IMR-90 (cell line): ENCODE data around the gene GRAMD2A. TPM values are rescaled to one million over a fixed set of nuclear protein-coding genes. Genes with fewer than 3 reads are reported as not detected.

Experiments
- ATAC-seq: fragments of 200-7000 bp; cut with Tn5 transposase; 2 replicates; pipeline ENCODE4 v1.9.1; 2020; ENCODE audit warnings: low read depth, mild to moderate bottlenecking, moderate library complexity
- BruUV-seq: library from RNA; stranded (reverse); fragments of 400-500 nt; replicated peaks from 2 replicates; lab custom pipeline; 2021; lab: Mats Ljungman, UMichigan
- CTCF ChIA-PET: fragments of 300-600 bp; formaldehyde crosslinking; extraction: SDS; loops from one replicate; lab custom pipeline; 2021; ENCODE audit warnings: antibody characterized with exemption; lab: Yijun Ruan, JAX
- POLR2A ChIA-PET: fragments of 300-600 bp; sonication (Branson Sonifier 250); formaldehyde crosslinking; loops from one replicate; lab custom pipeline; 2022; ENCODE audit warnings: antibody characterized with exemption; ENCODE audit not compliant: unreplicated experiment; lab: Charles Lee
- DNase-seq: peaks from one replicate; pipeline ENCODE4 v3.0.0; 2013
- H2AFZ ChIP-seq: replicated peaks from 2 replicates; pipeline ENCODE3; 2013; ENCODE audit warnings: low read length, mild to moderate bottlenecking; ENCODE audit not compliant: poor library complexity
- H2AK5ac ChIP-seq: 2 replicates; pipeline ENCODE4 v1.6.1; 2013; ENCODE audit warnings: low read depth, low read length, inconsistent platforms
- H2AK9ac ChIP-seq: replicated peaks from 2 replicates; pipeline ENCODE3; 2013; ENCODE audit warnings: mild to moderate bottlenecking, low read depth, low read length, moderate library complexity; ENCODE audit not compliant: poor library complexity
- H2BK120ac ChIP-seq: 2 replicates; pipeline ENCODE4 v1.6.1; 2013; ENCODE audit warnings: low read depth, low read length, inconsistent platforms
- H2BK15ac ChIP-seq: 3 replicates; pipeline ENCODE4 v1.6.1; 2013; ENCODE audit warnings: low read depth, low read length, inconsistent platforms
- H2BK20ac ChIP-seq: 2 replicates; pipeline ENCODE4 v1.6.1; 2013; ENCODE audit warnings: low read depth, mild to moderate bottlenecking, inconsistent platforms, low read length, moderate library complexity
- H2BK5ac ChIP-seq: 2 replicates; pipeline ENCODE4 v1.6.1; 2013; ENCODE audit warnings: mild to moderate bottlenecking, low read depth, low read length, inconsistent platforms; ENCODE audit not compliant: poor library complexity, severe bottlenecking
- H3K14ac ChIP-seq: replicated peaks from 2 replicates; pipeline ENCODE4 v1.6.1; 2013; ENCODE audit warnings: low read depth, low read length, inconsistent platforms
- H3K18ac ChIP-seq: 2 replicates; pipeline ENCODE4 v1.6.1; 2013; ENCODE audit warnings: low read depth, low read length, control low read depth
- H3K23ac ChIP-seq: 2 replicates; pipeline ENCODE4 v1.6.1; 2013; ENCODE audit warnings: low read depth, low read length, inconsistent platforms
- H3K27ac ChIP-seq: 2 replicates; pipeline ENCODE4 v1.5.1; 2013; ENCODE audit warnings: mild to moderate bottlenecking, control low read depth, low read length; ENCODE audit not compliant: insufficient read depth
- H3K27me3 ChIP-seq: 2 replicates; pipeline ENCODE4 v1.6.1; 2013; ENCODE audit warnings: low read length; ENCODE audit not compliant: control insufficient read depth, insufficient read depth
- H3K36me3 ChIP-seq: 2 replicates; pipeline ENCODE4 v1.6.1; 2013; ENCODE audit warnings: low read length, mixed read lengths; ENCODE audit not compliant: control insufficient read depth, insufficient read depth
- H3K4ac ChIP-seq: 2 replicates; pipeline ENCODE4 v1.6.1; 2013; ENCODE audit warnings: low read depth, low read length, inconsistent platforms
- H3K4me1 ChIP-seq: 2 replicates; pipeline ENCODE4 v1.6.1; 2013; ENCODE audit warnings: low read length, mixed read lengths; ENCODE audit not compliant: control insufficient read depth, insufficient read depth
- H3K4me2 ChIP-seq: 2 replicates; pipeline ENCODE4 v1.6.1; 2013; ENCODE audit warnings: low read depth, mild to moderate bottlenecking, control low read depth, low read length, moderate library complexity
- H3K4me3 ChIP-seq: 2 replicates; pipeline ENCODE4 v1.5.1; 2013; ENCODE audit warnings: low read depth, mild to moderate bottlenecking, control low read depth, low read length, moderate library complexity; ENCODE audit not compliant: insufficient read depth
- H3K56ac ChIP-seq: 2 replicates; pipeline ENCODE4 v1.6.1; 2013; ENCODE audit warnings: low read length, inconsistent platforms; ENCODE audit not compliant: insufficient read depth; ENCODE audit errors: extremely low read depth
- H3K79me1 ChIP-seq, 2 experiments: 2 replicates each; pipeline ENCODE4 v1.6.1; 2013; ENCODE audit warnings: low read length in 2 of 2, inconsistent platforms in 1 of 2, low read depth in 1 of 2
- H3K9ac ChIP-seq: 2 replicates; pipeline ENCODE4 v1.6.1; 2013; ENCODE audit warnings: low read depth, low read length, control low read depth
- H3K9me1 ChIP-seq: 2 replicates; pipeline ENCODE4 v1.6.1; 2013; ENCODE audit warnings: low read length, inconsistent platforms; ENCODE audit not compliant: insufficient read depth
- H3K9me3 ChIP-seq: 2 replicates; pipeline ENCODE4 v1.6.1; 2013; ENCODE audit warnings: low read length; ENCODE audit not compliant: control insufficient read depth, insufficient read depth
- H4K20me1 ChIP-seq: 2 replicates; pipeline ENCODE4 v1.6.1; 2013; ENCODE audit warnings: low read length, inconsistent platforms; ENCODE audit not compliant: insufficient read depth
- H4K5ac ChIP-seq: 2 replicates; pipeline ENCODE4 v1.6.1; 2013; ENCODE audit warnings: mild to moderate bottlenecking, low read depth, low read length, control low read depth
- H4K8ac ChIP-seq, 2 experiments: 2 replicates each; pipeline ENCODE4 v1.6.1; 2013; ENCODE audit warnings: low read depth in 2 of 2, low read length in 2 of 2, control low read depth in 1 of 2, inconsistent platforms in 1 of 2
- H4K91ac ChIP-seq: 2 replicates; pipeline ENCODE4 v1.6.1; 2013; ENCODE audit warnings: low read depth, low read length, inconsistent platforms; ENCODE audit not compliant: insufficient read depth
- BHLHE40 ChIP-seq: fragments of 150-350 bp; IDR thresholded peaks from 2 replicates; pipeline ENCODE4 v1.6.1; 2016; ENCODE audit warnings: mild to moderate bottlenecking, low read depth, low read length
- ELK1 ChIP-seq: fragments of 150-350 bp; IDR thresholded peaks from 2 replicates; pipeline ENCODE4 v1.6.1; 2016; ENCODE audit warnings: low read depth, mild to moderate bottlenecking, low read length, moderate library complexity, borderline replicate concordance
- NFE2L2 ChIP-seq: fragments of 150-350 bp; IDR thresholded peaks from 2 replicates; pipeline ENCODE4 v1.6.1; 2016; ENCODE audit warnings: low read depth, mild to moderate bottlenecking, low read length
- POLR2A ChIP-seq: IDR thresholded peaks from 2 replicates; pipeline ENCODE4 v1.6.1; 2012; ENCODE audit warnings: mild to moderate bottlenecking, low read depth, low read length
- RAD21 ChIP-seq: IDR thresholded peaks from 2 replicates; pipeline ENCODE4 v1.6.1; 2012; ENCODE audit warnings: low read length, improper control_type of control experiment
- RFX5 ChIP-seq: IDR thresholded peaks from 2 replicates; pipeline ENCODE4 v1.8.0; 2012; ENCODE audit warnings: low read depth, mild to moderate bottlenecking, low read length, moderate library complexity
- SMC3 ChIP-seq: fragments of 150-350 bp; IDR thresholded peaks from 2 replicates; pipeline ENCODE4 v1.6.1; 2016; ENCODE audit warnings: low read depth, mild to moderate bottlenecking, antibody characterized with exemption, low read length, moderate library complexity
- USF2 ChIP-seq: fragments of 150-350 bp; IDR thresholded peaks from 2 replicates; pipeline ENCODE4 v1.6.1; 2017; ENCODE audit warnings: mild to moderate bottlenecking, antibody characterized with exemption, low read length, low read depth
- WGBS, 2 experiments: methylation state at CpG; one replicate each; pipeline versions ENCODE4 v1.1.5 to v1.1.7; 2013; ENCODE audit warnings: missing lambda C conversion rate in 2 of 2; ENCODE audit not compliant: insufficient read length in 1 of 2; ENCODE audit errors: extremely low coverage in 2 of 2; 5-methylcytosine and 5-hydroxymethylcytosine counted together
- dilution Hi-C: fragments of 300-500 bp; cut with HindIII; formaldehyde crosslinking; loops from one replicate; pipeline ENCODE4 v1.14.3; 2018; ENCODE audit warnings: low sequenced_read_pairs; ENCODE audit not compliant: unreplicated experiment
- in situ Hi-C: fragments of 300-500 bp; cut with MboI; formaldehyde crosslinking; loops from 3 replicates; pipeline ENCODE4 v1.14.3; 2019; ENCODE audit warnings: low sequenced_read_pairs, inconsistent platforms, mixed read lengths
- intact Hi-C: fragments of 100-400 bp; cut with micrococcal nuclease; formaldehyde crosslinking; loops from 2 replicates; pipeline ENCODE4 v1.10.0; 2022
- polyA plus RNA-seq, 3 experiments: library from polyadenylated mRNA; depleted of rRNA; stranded (reverse); fragments of >200 nt; gene quantifications; 2 replicates each; pipeline ENCODE4 v1.2.3, GENCODE V29; 2012; ENCODE audit warnings: low replicate concordance in 1 of 3
- total RNA-seq: library from RNA; depleted of rRNA; stranded (reverse); fragments of >200 nt; gene quantifications from 2 replicates; pipeline ENCODE4 v1.2.3, GENCODE V29; 2012

Gene GRAMD2A
- total and polyA plus RNA-seq, 2 of the 4 experiments (the other 2 are of a cell fraction): 0.14 to 0.18 TPM

- Histone ChIP-seq H4K91ac (no peak overlapping the region), H3K14ac (no peak overlapping the region), H3K9me1 (no peaks in the 10 kb centered on the region), H2BK120ac (no peak overlapping the region), H3K18ac (no peak overlapping the region), H4K5ac (no peak overlapping the region), H3K27ac (no peak overlapping the region), H3K9ac (no peak overlapping the region), H2BK20ac (no peak overlapping the region), H3K36me3 (no peaks in the 10 kb centered on the region), H3K56ac (no peak overlapping the region), H2BK15ac (no peak overlapping the region), H2BK5ac (no peak overlapping the region), H3K9me3 (no peaks in the 10 kb centered on the region), H3K27me3 (peaks cover 20% of the 10 kb centered on the region), H3K4me1 (no peaks in the 10 kb centered on the region), H3K23ac (no peak overlapping the region), H3K4ac (no peak overlapping the region), H3K79me1 (no peaks in the 10 kb centered on the region), H4K8ac (no peak overlapping the region), H3K4me3 (no peak overlapping the region), H2AK5ac (no peak overlapping the region), H2AK9ac (no peak overlapping the region), H3K4me2 (no peak overlapping the region), H4K20me1 (no peaks in the 10 kb centered on the region), H2AFZ (no peak overlapping the region)
- POLR2A ChIA-PET: no interaction called here
- in situ Hi-C loops (no loop called here), intact Hi-C loops (no loop called here), dilution Hi-C loops (no loop called here)
- no CpG with 5 or more reads among the region's 2 CpGs for WGBS, 2 experiments
- no TSS peak for BruUV-seq
- TF ChIP-seq SMC3 (no peak), POLR2A (no peak), BHLHE40 (no peak), USF2 (no peak), RAD21 (no peak), RFX5 (no peak), NFE2L2 (no peak), ELK1 (no peak)
- CTCF ChIA-PET: no interaction called here
- ATAC-seq (no peak), DNase-seq (no peak)
Measured at GRCh38 chr15:72189250-72189902, 8.2 kb downstream of the GRAMD2A start.
